Measurements from ENCODE around the gene SLC35E1. TPM values are rescaled to one million over a fixed set of nuclear protein-coding genes. Genes with fewer than 3 reads are reported as not detected.

Gene SLC35E1
- total and polyA plus RNA-seq, 2 of the 13 experiments (the other 11 are each of a cell fraction or from before 2014, with no cell fraction given) = 21.2 to 46.5 TPM

GRCh38 chr19:16542045-16542909, 29.9 kb downstream of the SLC35E1 start, which contains the start of gene CHERP (continued):
- TF ChIP-seq ZKSCAN1 (IDR thresholded peaks at IDR 0.05; ENCODE audit: low read length) (no peak), ZNF740 (CRISPR knock-in tag; IDR thresholded peaks at IDR 0.05) (no peak), STAG1 (CRISPR knock-in tag; IDR thresholded peaks at IDR 0.05) (no peak), HNRNPLL (IDR thresholded peaks at IDR 0.05; ENCODE audit: low read depth, low read length, poor library complexity, severe bottlenecking) (peak; percentile 98), HOXA3 (CRISPR knock-in tag; IDR thresholded peaks at IDR 0.05) (peak; percentile 82), CENPBD1 (CRISPR knock-in tag; IDR thresholded peaks at IDR 0.05; ENCODE audit: borderline replicate concordance, low read depth) (0 out of 2 replicates have a peak, but pooled peaks have one; percentile 38), ZBTB46 (CRISPR knock-in tag; IDR thresholded peaks at IDR 0.05; ENCODE audit: borderline replicate concordance) (peak; percentile 49; the same call in 1 of the 2 replicates), EED (CRISPR knock-in tag; IDR thresholded peaks at IDR 0.05) (no peak), SPEN (CRISPR knock-in tag; IDR thresholded peaks at IDR 0.05; ENCODE audit: low read depth) (peak; percentile 75; the same call in 1 of the 2 replicates), ZNF296 (CRISPR knock-in tag; conservative IDR thresholded peaks at IDR 0.05) (no peak), YEATS2 (CRISPR knock-in tag; IDR thresholded peaks at IDR 0.05; ENCODE audit: borderline replicate concordance) (peak; percentile 97), ZBTB42 (CRISPR knock-in tag; IDR thresholded peaks at IDR 0.05) (no peak), ZNF781 (CRISPR knock-in tag; IDR thresholded peaks at IDR 0.05; ENCODE audit: borderline replicate concordance, not compliant biosample characterization) (peak; percentile 27), ZBTB21 (CRISPR knock-in tag; IDR thresholded peaks at IDR 0.05) (no peak), FOXA1 (IDR thresholded peaks at IDR 0.05) (no peak), FOXA1 (CRISPR knock-in tag; IDR thresholded peaks at IDR 0.05) (no peak), THAP9 (CRISPR knock-in tag; IDR thresholded peaks at IDR 0.05; ENCODE audit: borderline replicate concordance) (peak; percentile 89; the same call in 1 of the 2 replicates), ZNF501 (CRISPR knock-in tag; IDR thresholded peaks at IDR 0.05) (peak; percentile 94; the same call in 1 of the 2 replicates), NR2F6 (IDR thresholded peaks at IDR 0.05) (no peak), NR2F6 (CRISPR knock-in tag; IDR thresholded peaks at IDR 0.05) (no peak), BRCA1 (CRISPR knock-in tag; IDR thresholded peaks at IDR 0.05) (0 out of 2 replicates have a peak, but pooled peaks have one; percentile 65), ZBTB43 (CRISPR knock-in tag; conservative IDR thresholded peaks at IDR 0.05) (peak; percentile 66; the same call in 1 of the 2 replicates), ZNF883 (CRISPR knock-in tag; IDR thresholded peaks at IDR 0.05; ENCODE audit: not compliant biosample characterization) (peak; percentile 90), NR2C2 (CRISPR knock-in tag; IDR thresholded peaks at IDR 0.05; ENCODE audit: borderline replicate concordance) (peak; percentile 74)

Measured in HepG2 (cell line).